PC-3 (cell line): ENCODE data around the gene EHHADH. TPM values are rescaled to one million over a fixed set of nuclear protein-coding genes. Genes with fewer than 3 reads are reported as not detected.

ENCODE experiments used
- ATAC-seq: fragments of 200-7000 bp; cut with Tn5 transposase; 2 replicates; pipeline ENCODE4 v1.9.1; 2020; ENCODE audit warnings: mild to moderate bottlenecking, moderate library complexity
- BruUV-seq: library from RNA; stranded (reverse); fragments of 400-500 nt; replicated peaks from 2 replicates; lab custom pipeline; 2021; lab: Mats Ljungman, UMichigan
- CTCF ChIA-PET: fragments of 300-600 bp; sonication (Branson Sonifier 250); formaldehyde crosslinking; loops from one replicate; lab custom pipeline; 2022; ENCODE audit warnings: antibody characterized with exemption; lab: Charles Lee
- POLR2A ChIA-PET: fragments of 300-600 bp; sonication (Branson Sonifier 250); formaldehyde crosslinking; loops from one replicate; lab custom pipeline; 2022; ENCODE audit warnings: antibody characterized with exemption; ENCODE audit not compliant: unreplicated experiment; lab: Charles Lee
- DNase-seq: peaks from one replicate; pipeline ENCODE4 v3.0.0-alpha.2; 2015
- H2AFZ ChIP-seq: fragments of 300-600 bp; sonication (generic); 2 replicates; pipeline ENCODE4 v1.6.0; 2016; ENCODE audit warnings: antibody characterized with exemption, low read length
- H3F3A ChIP-seq: fragments of 300-600 bp; sonication (generic); one replicate; pipeline ENCODE4 v1.6.0; 2017; ENCODE audit warnings: antibody characterized with exemption, low read length, control low read depth, mild to moderate bottlenecking; ENCODE audit not compliant: unreplicated experiment
- H3K27ac ChIP-seq: fragments of 300-600 bp; sonication (generic); 2 replicates; pipeline ENCODE4 v1.5.1; 2016; ENCODE audit warnings: mild to moderate bottlenecking, low read length
- H3K27me3 ChIP-seq: fragments of 300-600 bp; sonication (generic); 2 replicates; pipeline ENCODE4 v1.6.1; 2016; ENCODE audit warnings: low read length, mixed read lengths
- H3K36me3 ChIP-seq: fragments of 300-600 bp; sonication (generic); 2 replicates; pipeline ENCODE4 v1.6.1; 2016; ENCODE audit warnings: low read depth, mixed run types, low read length, mixed read lengths
- H3K4me1 ChIP-seq: fragments of 300-600 bp; sonication (generic); 2 replicates; pipeline ENCODE4 v1.5.1; 2016; ENCODE audit warnings: low read length; ENCODE audit not compliant: insufficient read depth
- H3K4me2 ChIP-seq: fragments of 300-600 bp; sonication (generic); 2 replicates; pipeline ENCODE4 v1.6.0; 2016; ENCODE audit warnings: low read length
- H3K4me3 ChIP-seq: fragments of 300-600 bp; sonication (generic); 2 replicates; pipeline ENCODE4 v1.5.1; 2016; ENCODE audit warnings: mild to moderate bottlenecking, low read length, mixed read lengths
- H3K79me2 ChIP-seq: fragments of 300-600 bp; sonication (generic); 2 replicates; pipeline ENCODE4 v1.6.1; 2017; ENCODE audit warnings: low read length, mixed read lengths
- H3K9ac ChIP-seq: fragments of 300-600 bp; sonication (generic); 2 replicates; pipeline ENCODE4 v1.6.0; 2016; ENCODE audit warnings: mild to moderate bottlenecking, low read length
- H3K9me2 ChIP-seq: fragments of 300-600 bp; sonication (generic); replicated peaks from 2 replicates; pipeline ENCODE4 v1.6.1; 2016; ENCODE audit warnings: mixed run types, low read length, mixed read lengths
- H3K9me3 ChIP-seq: fragments of 300-600 bp; sonication (generic); 2 replicates; pipeline ENCODE4 v1.6.1; 2016; ENCODE audit warnings: low read length, mixed read lengths
- H4K20me1 ChIP-seq: fragments of 300-600 bp; sonication (generic); 2 replicates; pipeline ENCODE4 v1.6.1; 2016; ENCODE audit warnings: low read length, mixed read lengths
- CTCF ChIP-seq: fragments of 300-600 bp; sonication (generic); conservative IDR thresholded peaks from 2 replicates; pipeline ENCODE4 v1.5.1; 2017; ENCODE audit warnings: antibody characterized with exemption, low read depth, mild to moderate bottlenecking, low read length
- EZH2 ChIP-seq: fragments of 300-600 bp; sonication (generic); IDR thresholded peaks from one replicate; pipeline ENCODE4 v1.6.1; 2017; ENCODE audit warnings: antibody characterized with exemption, mild to moderate bottlenecking, low read length; ENCODE audit not compliant: unreplicated experiment
- EZH2phosphoT487 ChIP-seq: fragments of 300-600 bp; sonication (generic); IDR thresholded peaks from 2 replicates; pipeline ENCODE4 v1.6.1; 2018; ENCODE audit warnings: mild to moderate bottlenecking, antibody characterized with exemption, low read length, borderline replicate concordance
- intact Hi-C: fragments of 100-400 bp; cut with micrococcal nuclease; formaldehyde crosslinking; loops from 2 replicates; pipeline ENCODE4 v1.9.0; 2023
- total RNA-seq: library from RNA; depleted of rRNA; stranded (reverse); fragments of >200 nt; gene quantifications from 2 replicates; pipeline ENCODE4 v1.2.3, GENCODE V29; 2014

The EHHADH gene
- total RNA-seq, 1 experiment from 2014 or later: 7.1 TPM

DNA sequence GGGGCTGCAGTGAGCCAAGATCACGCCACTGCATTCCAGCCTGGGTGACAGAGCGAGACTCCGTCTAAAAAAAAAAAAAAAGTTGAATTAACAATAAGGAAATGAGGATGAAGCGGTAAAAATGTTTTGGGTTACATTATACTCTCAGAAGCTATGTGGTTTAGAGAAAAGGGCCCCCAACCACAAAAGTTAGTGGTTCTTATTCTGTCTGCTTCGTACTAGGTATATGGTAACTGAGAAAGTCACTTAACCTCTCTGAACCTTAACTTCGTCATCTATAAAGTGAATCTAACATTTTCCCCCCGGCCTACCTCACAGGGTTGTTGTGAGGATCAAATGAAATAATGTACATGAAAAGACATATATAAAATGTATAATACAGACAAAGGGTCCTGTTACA lies 38.4 kb upstream of the EHHADH start:
- TF ChIP-seq EZH2 (no peak), CTCF (no peak)
- CTCF ChIA-PET: no interaction called here
- no peaks in the 10 kb centered on the region; the same call in 1 of the 2 replicates for H3K36me3 ChIP-seq
- H4K20me1 ChIP-seq: no peaks in the 10 kb centered on the region
- no peak overlapping the region for H3K9ac ChIP-seq
- no peaks in the 10 kb centered on the region for H3F3A ChIP-seq
- no peak overlapping the region for H3K4me2 ChIP-seq
- no peak overlapping the region for H3K4me3 ChIP-seq
- intact Hi-C loops: no loop called here
- H2AFZ ChIP-seq: no peak overlapping the region
- ATAC-seq (no peak), DNase-seq (no peak)
- H3K27ac ChIP-seq: no peak overlapping the region
- POLR2A ChIA-PET: no interaction called here
- H3K9me2 ChIP-seq: no peaks in the 10 kb centered on the region
- H3K9me3 ChIP-seq: no peaks in the 10 kb centered on the region
- H3K79me2 ChIP-seq: no peaks in the 10 kb centered on the region
- H3K27me3 ChIP-seq: no peaks in the 10 kb centered on the region
- TSS peak; percentile 50 for BruUV-seq
- no peaks in the 10 kb centered on the region for H3K4me1 ChIP-seq

GRCh38 chr3:185290266-185290665 lies 36.4 kb upstream of the EHHADH start:
- no peak overlapping the region for H3K27ac ChIP-seq
- no TSS peak for BruUV-seq
- no peak overlapping the region for H3K9ac ChIP-seq
- H2AFZ ChIP-seq: no peak overlapping the region
- DNase-seq: no peak
- H3K4me1 ChIP-seq: peaks cover 2% of the 10 kb centered on the region
- H3K36me3 ChIP-seq: no peaks in the 10 kb centered on the region; the same call in 1 of the 2 replicates
- intact Hi-C loops: no loop called here
- CTCF ChIA-PET: no interaction called here
- ATAC-seq: no peak
- peaks cover 10% of the 10 kb centered on the region for H3K79me2 ChIP-seq
- TF ChIP-seq CTCF (no peak), EZH2phosphoT487 (no peak), EZH2 (no peak)
- POLR2A ChIA-PET: no interaction called here
- H3K9me3 ChIP-seq: no peaks in the 10 kb centered on the region
- H3K27me3 ChIP-seq: no peaks in the 10 kb centered on the region
- H3K9me2 ChIP-seq: no peaks in the 10 kb centered on the region
- H3K4me2 ChIP-seq: no peak overlapping the region
- no peaks in the 10 kb centered on the region for H3F3A ChIP-seq
- H4K20me1 ChIP-seq: no peaks in the 10 kb centered on the region
- no peak overlapping the region for H3K4me3 ChIP-seq

- Histone ChIP-seq H4K20me1 (no peaks in the 10 kb centered on the region), H3K9me2 (no peaks in the 10 kb centered on the region), H3K79me2 (peaks cover 38% of the 10 kb centered on the region), H3K27me3 (no peaks in the 10 kb centered on the region), H3K9ac (peak overlapping the region; percentile 77), H3K4me3 (peak overlapping the region; percentile 84), H2AFZ (peak overlapping the region; percentile 94), H3K4me2 (peak overlapping the region; percentile 95), H3K27ac (peak overlapping the region; percentile 26), H3K36me3 (no peaks in the 10 kb centered on the region; the same call in 1 of the 2 replicates), H3K9me3 (no peaks in the 10 kb centered on the region), H3F3A (no peaks in the 10 kb centered on the region), H3K4me1 (peaks cover 24% of the 10 kb centered on the region)
- no peak for TF ChIP-seq EZH2phosphoT487
- TF ChIP-seq CTCF: no peak
- no peak for TF ChIP-seq EZH2
- DNase-seq (peak; percentile 50), ATAC-seq (peak; percentile 31)
- ChIA-PET POLR2A (interaction anchor here (0.6 kb wide), 1 partner anchor 53 kb away, joined by 3 read pairs; no protein-coding TSS in a partner anchor), CTCF (no interaction called here)
- BruUV-seq: no TSS peak
- intact Hi-C loops: loop anchor here (2.0 kb wide), 2 partner anchors 53 to 215 kb away; partner anchors contain the start of gene TMEM41A
These were observed 29.6 kb upstream of the EHHADH start for GRCh38 chr3:185283374-185283935.
